HEK293T (cell line): ENCODE measurements around the gene REELD1.

ENCODE experiments used
- CTBP1 ChIP-seq: fragments of 450-650 bp; IDR thresholded peaks from 2 replicates; pipeline ENCODE4 v1.6.1; 2016; ENCODE audit warnings: borderline replicate concordance
- FOXA1 ChIP-seq: fragments of 450-650 bp; IDR thresholded peaks from 2 replicates; pipeline ENCODE4 v1.6.1; 2016; ENCODE audit warnings: mild to moderate bottlenecking
- FOXM1 ChIP-seq: fragments of 450-650 bp; IDR thresholded peaks from 2 replicates; pipeline ENCODE4 v1.6.1; 2017; ENCODE audit warnings: mild to moderate bottlenecking, borderline replicate concordance
- L3MBTL2 ChIP-seq: fragments of 450-650 bp; conservative IDR thresholded peaks from 2 replicates; pipeline ENCODE4 v1.6.1; 2016; ENCODE audit warnings: mild to moderate bottlenecking
- NFRKB ChIP-seq: fragments of 450-650 bp; IDR thresholded peaks from 2 replicates; pipeline ENCODE4 v1.6.1; 2016; ENCODE audit warnings: mild to moderate bottlenecking, moderate library complexity
- TARDBP ChIP-seq: fragments of 450-650 bp; IDR thresholded peaks from 2 replicates; pipeline ENCODE4 v1.6.1; 2016
- ZNF384 ChIP-seq: fragments of 450-650 bp; IDR thresholded peaks from 2 replicates; pipeline ENCODE4 v1.6.1; 2016

DNA sequence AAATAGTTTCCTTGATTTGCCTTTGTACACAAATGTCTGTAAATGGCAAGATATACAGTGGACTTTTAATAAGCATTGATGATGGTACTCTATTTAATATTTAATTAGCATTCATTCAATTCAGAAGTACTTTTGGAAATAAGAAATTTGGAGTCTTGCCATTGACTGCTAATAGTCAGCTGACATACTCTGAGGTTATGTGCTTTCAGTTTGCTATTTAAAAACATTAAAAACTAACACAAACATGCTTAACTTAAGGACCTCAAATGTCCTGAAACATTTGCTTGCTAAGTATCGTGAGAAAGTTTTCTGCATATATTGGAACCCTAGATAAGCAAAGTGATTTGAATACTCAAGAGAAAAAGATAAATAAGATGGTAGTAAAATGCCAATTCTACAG lies 64.6 kb downstream of the REELD1 start:
- TF ChIP-seq CTBP1 (no peak), FOXA1 (no peak), FOXM1 (no peak), L3MBTL2 (no peak), TARDBP (no peak), NFRKB (no peak), ZNF384 (no peak)
